Muscle layer of duodenum (tissue), 2 donors: ENCODE measurements around the gene VIPR2.
"Not testable (repeated sequence)": the region's sequence is repeated elsewhere in the genome, so short reads cannot be mapped to it uniquely, and the experiment has no call there.

Experiments used
- H3K27ac ChIP-seq: one replicate; pipeline ENCODE4 v1.7.0; 2013; ENCODE audit warnings: mild to moderate bottlenecking, low read length
- H3K27me3 ChIP-seq: one replicate; pipeline ENCODE4 v1.7.0; 2013; ENCODE audit warnings: low read depth, mild to moderate bottlenecking, control low read depth, low read length
- H3K36me3 ChIP-seq, 2 donors: one replicate each; pipeline ENCODE4 v1.7.0; 2013; ENCODE audit warnings: low read length in 2 of 2, control low read depth in 1 of 2, mild to moderate bottlenecking in 1 of 2; ENCODE audit not compliant: insufficient read depth in 2 of 2, control insufficient read depth in 1 of 2
- H3K4me1 ChIP-seq, 2 donors: one replicate each; pipeline ENCODE4 v1.7.0; 2013; ENCODE audit warnings: low read length in 2 of 2, mild to moderate bottlenecking in 2 of 2, control low read depth in 1 of 2, moderate library complexity in 1 of 2; ENCODE audit not compliant: insufficient read depth in 2 of 2, control insufficient read depth in 1 of 2
- H3K4me3 ChIP-seq, 2 donors: one replicate each; pipeline ENCODE4 v1.7.0; 2013; ENCODE audit warnings: low read length in 2 of 2, low read depth in 1 of 2, mild to moderate bottlenecking in 1 of 2
- H3K9me3 ChIP-seq, 2 donors: one replicate each; pipeline ENCODE4 v1.7.0; 2013; ENCODE audit warnings: low read length in 2 of 2, control low read depth in 1 of 2, mild to moderate bottlenecking in 1 of 2; ENCODE audit not compliant: control insufficient read depth in 1 of 2
- donor health status: healthy.

VIPR2 gene

DNA sequence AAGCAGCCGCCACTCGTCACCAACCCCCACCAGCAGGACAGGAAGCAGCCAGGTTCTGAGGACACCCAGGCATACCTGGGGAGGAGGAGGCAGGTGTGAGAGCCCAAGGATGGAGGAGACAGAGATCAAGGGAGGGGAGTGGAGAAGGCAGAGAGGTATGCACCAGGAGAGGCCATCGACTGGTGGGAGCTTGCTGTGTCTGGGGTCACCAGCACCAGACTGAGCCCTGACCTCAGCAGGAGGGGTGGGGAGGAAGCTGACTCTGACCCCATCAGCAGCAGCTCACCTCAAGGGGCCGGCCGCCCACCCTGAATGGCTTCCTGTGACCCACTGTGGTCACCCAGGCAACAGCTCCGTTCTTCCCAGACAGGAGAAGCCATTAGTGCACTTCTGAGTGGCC is 7.8 kb downstream of the VIPR2 start:
- Histone ChIP-seq H3K4me1 (peaks cover 3 to 7% of the 10 kb centered on the region in 2 donors), H3K9me3 (no peaks in the 10 kb centered on the region), H3K36me3 (peaks cover 0 to 4% of the 10 kb centered on the region in 2 donors), H3K4me3 (no peak overlapping the region), H3K27me3 (no peaks in the 10 kb centered on the region), H3K27ac (no peak overlapping the region)

DNA sequence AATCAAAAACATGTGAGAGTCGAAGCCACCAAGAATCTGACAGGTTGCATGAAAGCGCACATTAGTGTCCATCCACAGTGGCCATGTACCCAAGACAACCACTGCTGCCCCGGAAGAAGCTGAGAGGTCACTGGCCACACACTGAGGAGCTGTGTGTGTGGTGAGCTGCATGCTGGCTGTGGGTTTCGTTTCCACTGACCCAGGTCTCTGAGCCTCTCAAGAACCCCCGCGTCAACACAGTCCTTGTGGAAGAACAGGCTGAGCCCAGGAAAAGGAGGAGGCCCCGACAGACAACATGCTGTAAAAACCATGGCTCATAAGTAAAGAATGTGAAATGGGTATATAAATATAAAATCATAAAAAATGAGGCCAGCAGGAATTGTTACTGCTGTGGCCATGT is 8.2 kb downstream of the VIPR2 start:
- no peak overlapping the region for H3K27ac ChIP-seq
- peaks cover 0 to 5% of the 10 kb centered on the region in 2 donors for H3K4me1 ChIP-seq
- no peaks in the 10 kb centered on the region for H3K9me3 ChIP-seq
- H3K4me3 ChIP-seq: no peak overlapping the region
- H3K36me3 ChIP-seq: peaks cover 0 to 4% of the 10 kb centered on the region in 2 donors
- no peaks in the 10 kb centered on the region for H3K27me3 ChIP-seq

DNA sequence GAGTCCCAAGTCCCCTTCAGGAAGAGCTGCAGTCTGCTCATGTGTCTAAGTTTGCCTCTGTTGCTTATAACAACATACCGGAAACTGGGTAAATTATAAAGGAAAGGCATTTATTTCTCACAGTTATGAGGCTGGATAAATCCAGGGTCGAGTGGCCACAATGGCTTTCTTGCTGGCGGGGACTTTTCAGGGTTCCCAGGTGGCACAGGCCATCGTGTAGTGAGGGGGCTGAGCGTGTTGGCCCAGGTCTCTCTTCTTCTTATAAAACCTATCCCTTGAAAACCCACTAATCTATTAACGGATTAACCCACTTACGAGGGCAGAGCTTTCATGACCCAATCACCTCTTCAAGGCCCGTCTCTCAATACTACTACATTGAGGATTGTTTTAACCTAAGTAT is 8.7 kb downstream of the VIPR2 start:
- H3K27ac ChIP-seq: no peak overlapping the region
- no peak overlapping the region for H3K4me3 ChIP-seq
- H3K27me3 ChIP-seq: no peaks in the 10 kb centered on the region
- peaks cover 0 to 4% of the 10 kb centered on the region in 2 donors for H3K36me3 ChIP-seq
- no peaks in the 10 kb centered on the region for H3K9me3 ChIP-seq
- peaks cover 0 to under 1% of the 10 kb centered on the region in 2 donors for H3K4me1 ChIP-seq

- not testable (repeated sequence) for H3K4me3 ChIP-seq, H3K9me3 ChIP-seq, H3K27me3 ChIP-seq, H3K36me3 ChIP-seq, H3K27ac ChIP-seq, H3K4me1 ChIP-seq
Observed at GRCh38 chr7:159132670-159133443, 11.8 kb downstream of the VIPR2 start.

GRCh38 chr7:159130820-159131219 is 13.8 kb downstream of the VIPR2 start:
- H3K27ac ChIP-seq: no peak overlapping the region

DNA sequence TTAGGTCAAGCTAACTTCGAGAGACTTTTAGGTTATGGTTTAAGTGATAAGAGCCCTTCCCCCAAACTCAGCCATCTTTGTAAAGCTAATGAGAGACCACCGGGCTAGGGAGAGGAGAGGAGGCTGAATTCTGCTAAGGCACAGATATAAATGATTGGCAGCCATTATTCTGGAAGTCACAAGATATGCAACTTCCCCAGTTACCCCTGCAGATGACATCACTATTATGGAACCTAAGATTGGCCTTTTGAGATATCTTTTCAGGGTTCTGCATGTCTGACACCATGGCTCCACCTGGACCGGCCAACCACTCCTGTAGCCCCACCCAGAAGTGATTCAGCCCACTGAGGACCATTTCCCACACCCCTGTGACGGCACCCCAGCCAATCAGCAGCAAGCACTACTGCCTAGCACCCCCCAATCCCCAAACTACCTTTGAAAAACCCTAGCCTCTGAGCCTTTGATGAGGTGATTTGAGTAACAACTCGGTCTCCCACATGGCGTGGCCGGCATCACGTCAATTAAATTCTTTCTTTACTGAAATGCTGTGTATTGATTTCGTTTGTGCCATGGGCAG is 14.4 kb downstream of the VIPR2 start:
- no peaks in the 10 kb centered on the region for H3K27me3 ChIP-seq
- H3K4me1 ChIP-seq: peaks cover 0 to 5% of the 10 kb centered on the region in 2 donors
- no peak overlapping the region for H3K4me3 ChIP-seq
- H3K9me3 ChIP-seq: no peaks in the 10 kb centered on the region
- H3K36me3 ChIP-seq: no peaks in the 10 kb centered on the region
- no peak overlapping the region for H3K27ac ChIP-seq

More at GRCh38 chr7:159130820-159131219, 13.8 kb downstream of the VIPR2 start:
- H3K4me1 ChIP-seq: peaks cover 0 to under 1% of the 10 kb centered on the region in 2 donors
- no peaks in the 10 kb centered on the region for H3K9me3 ChIP-seq
- H3K36me3 ChIP-seq: no peaks in the 10 kb centered on the region
- H3K27me3 ChIP-seq: no peaks in the 10 kb centered on the region
- H3K4me3 ChIP-seq: no peak overlapping the region

- H3K27me3 ChIP-seq: no peaks in the 10 kb centered on the region
- H3K4me3 ChIP-seq: no peak overlapping the region
- H3K36me3 ChIP-seq: no peaks in the 10 kb centered on the region
- H3K4me1 ChIP-seq: peaks cover 0 to 5% of the 10 kb centered on the region in 2 donors
- no peaks in the 10 kb centered on the region for H3K9me3 ChIP-seq
- H3K27ac ChIP-seq: no peak overlapping the region
Observed at GRCh38 chr7:159128767-159129166, 15.9 kb downstream of the VIPR2 start.

DNA sequence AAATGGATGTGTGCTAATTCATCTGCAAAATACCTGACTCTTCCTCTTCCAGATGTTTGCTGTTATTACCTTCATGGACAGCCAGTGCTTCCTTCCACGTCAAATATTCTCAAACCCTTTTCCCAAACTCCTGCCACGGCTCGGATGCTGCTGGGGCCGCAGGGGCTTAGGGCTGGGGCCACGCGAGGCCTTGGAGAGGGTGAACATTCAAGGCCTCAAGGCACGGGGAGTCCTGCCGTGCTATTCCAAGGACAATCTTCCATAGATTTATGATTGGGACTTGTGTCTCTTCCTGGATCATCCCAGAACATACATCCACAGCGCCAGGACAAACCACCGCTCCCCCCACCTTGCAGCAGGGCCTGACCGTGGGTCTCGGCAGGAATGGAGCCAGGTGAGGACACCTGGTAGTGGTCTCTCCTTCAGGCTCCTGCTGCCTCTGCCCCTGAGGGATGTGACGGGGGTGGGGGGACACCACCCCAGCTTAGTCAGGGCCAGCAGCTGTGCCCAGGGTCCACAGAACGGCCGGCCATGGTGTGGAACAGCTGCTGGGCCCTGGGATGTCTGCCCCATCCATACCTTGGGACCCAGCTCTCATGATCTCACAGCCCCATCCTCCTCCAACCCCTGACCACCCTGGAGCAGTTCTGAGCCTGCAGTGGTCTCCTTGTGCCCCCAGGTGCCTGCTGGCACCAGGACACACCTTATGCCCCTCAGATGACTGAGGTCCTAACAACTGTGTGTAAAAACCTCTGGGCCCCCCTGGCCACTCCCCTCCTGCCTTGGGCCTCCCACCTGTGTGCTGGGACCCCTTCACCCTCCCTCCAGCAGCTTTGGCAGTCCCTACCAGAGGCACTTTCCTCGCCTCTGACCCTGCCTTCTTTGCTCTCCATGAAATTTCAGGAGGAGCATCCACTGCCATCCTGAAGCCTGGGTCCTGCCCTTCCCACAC is 16.7 kb downstream of the VIPR2 start:
- H3K27me3 ChIP-seq: no peaks in the 10 kb centered on the region
- peaks cover 0 to 5% of the 10 kb centered on the region in 2 donors for H3K4me1 ChIP-seq
- no peak overlapping the region for H3K27ac ChIP-seq
- H3K4me3 ChIP-seq: no peak overlapping the region
- no peaks in the 10 kb centered on the region for H3K36me3 ChIP-seq
- no peaks in the 10 kb centered on the region for H3K9me3 ChIP-seq

GRCh38 chr7:159126311-159127260 is 18.1 kb downstream of the VIPR2 start:
- Histone ChIP-seq H3K9me3 (no peaks in the 10 kb centered on the region), H3K4me1 (peaks cover 0 to 5% of the 10 kb centered on the region in 2 donors), H3K36me3 (no peaks in the 10 kb centered on the region), H3K27ac (no peak overlapping the region), H3K4me3 (no peak overlapping the region), H3K27me3 (no peaks in the 10 kb centered on the region)

DNA sequence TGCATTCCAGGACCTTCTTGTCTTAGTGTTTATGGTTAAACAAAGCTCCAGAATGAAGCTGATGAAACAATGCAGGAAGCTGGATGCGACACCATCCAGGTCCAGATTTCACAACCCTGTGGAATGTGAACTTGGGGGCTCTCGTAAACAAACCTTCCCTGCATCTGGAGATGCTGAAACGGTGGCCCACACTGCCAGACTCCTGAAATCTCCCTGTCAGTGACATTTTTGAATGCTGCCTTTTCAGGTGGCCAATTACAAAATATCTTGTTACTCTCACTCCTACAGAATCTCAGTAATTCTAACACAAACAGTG is 18.8 kb downstream of the VIPR2 start:
- Histone ChIP-seq H3K4me1 (peaks cover 0 to 5% of the 10 kb centered on the region in 2 donors), H3K9me3 (no peaks in the 10 kb centered on the region), H3K27ac (no peak overlapping the region), H3K4me3 (no peak overlapping the region), H3K36me3 (no peaks in the 10 kb centered on the region), H3K27me3 (no peaks in the 10 kb centered on the region)
